HG03103 (cell line): ENCODE data around the gene PDHB.

Source experiments
- ATAC-seq: cut with Tn5 transposase; IDR thresholded peaks from one replicate; pipeline ENCODE4 v1.9.1; 2021; ENCODE audit warnings: low read depth; ENCODE audit not compliant: unreplicated experiment

Gene PDHB

DNA sequence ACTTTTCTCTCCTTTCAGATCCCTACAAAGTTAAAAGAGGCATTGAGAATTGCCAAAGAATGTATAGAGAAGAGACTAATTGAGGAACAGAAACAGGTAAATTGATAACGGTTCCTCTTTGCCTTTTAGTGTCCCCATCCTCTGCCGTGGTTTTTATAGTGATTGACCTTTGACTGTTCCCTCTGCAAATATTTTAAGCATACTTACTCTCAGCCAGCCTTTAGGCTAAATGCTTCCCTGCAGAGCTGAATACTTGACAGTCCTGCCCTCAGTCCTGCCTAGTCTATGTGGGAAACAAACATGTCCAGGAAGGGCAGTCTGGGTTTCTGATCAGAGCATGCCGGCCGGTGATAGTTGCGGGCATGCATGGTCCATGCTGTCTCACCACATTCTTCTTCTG, 24.7 kb downstream of the PDHB start:
- ATAC-seq: no peak

DNA sequence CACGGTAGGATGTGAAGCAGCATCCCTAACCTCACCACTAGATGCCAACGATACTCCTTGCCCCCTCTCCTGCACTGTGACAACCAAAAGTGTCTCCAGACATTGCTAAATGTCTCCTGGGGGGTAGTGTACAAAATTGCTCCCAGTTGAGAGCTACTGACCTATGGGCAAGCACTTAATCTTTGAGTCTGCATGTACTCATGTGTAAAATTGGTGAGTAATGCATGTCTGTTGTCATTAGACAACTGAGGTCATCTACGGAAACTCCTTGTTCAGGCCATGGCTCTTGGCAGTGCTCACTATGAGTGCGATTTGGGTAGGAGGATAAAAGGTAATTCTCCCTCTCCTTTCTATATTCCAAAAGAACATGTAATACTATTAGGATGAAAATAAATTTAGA, 29.2 kb downstream of the PDHB start:
- no peak for ATAC-seq

- no peak for ATAC-seq
These were observed 30.0 kb downstream of the PDHB start for GRCh38 chr3:58403513-58404109.

DNA sequence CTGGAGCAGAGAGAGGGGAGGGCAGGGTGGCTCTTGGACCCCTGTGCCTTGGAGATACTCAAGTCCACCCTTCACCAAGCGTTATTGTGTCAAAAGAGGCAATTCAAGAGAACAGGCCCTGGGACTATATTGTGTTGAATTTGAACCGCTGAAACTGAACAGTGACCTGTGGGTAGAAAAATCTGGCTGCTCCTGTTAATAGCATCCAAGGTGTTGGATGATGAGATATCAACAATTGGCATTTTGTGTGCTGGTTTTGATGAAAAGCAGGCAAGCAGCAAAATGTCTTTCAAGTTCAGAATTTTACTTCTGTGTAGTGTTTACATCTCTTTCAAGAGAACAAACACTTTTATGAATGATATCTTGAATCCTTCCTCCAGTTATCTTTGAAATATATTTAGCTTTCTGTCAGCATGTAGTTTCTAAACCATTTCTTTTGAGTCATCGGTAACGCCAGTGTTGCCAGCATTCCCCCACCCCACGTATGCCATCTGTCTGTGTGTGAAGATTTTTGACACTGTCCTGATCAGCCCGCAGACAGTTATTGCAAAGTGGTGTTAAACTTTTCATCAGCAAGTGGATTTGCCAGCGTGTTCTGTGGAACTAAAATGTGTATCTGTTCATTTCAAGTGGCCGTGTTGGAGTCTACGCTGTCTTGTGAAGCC, 34.8 kb downstream of the PDHB start:
- no peak for ATAC-seq

GRCh38 chr3:58394339-58394738, 39.3 kb downstream of the PDHB start:
- ATAC-seq: no peak

GRCh38 chr3:58392181-58392580, 41.5 kb downstream of the PDHB start:
- no peak for ATAC-seq

GRCh38 chr3:58391156-58391865, 42.3 kb downstream of the PDHB start:
- ATAC-seq: no peak

- ATAC-seq: no peak
These were observed 45.0 kb downstream of the PDHB start for GRCh38 chr3:58388550-58389091.

GRCh38 chr3:58387650-58388546, 45.7 kb downstream of the PDHB start:
- ATAC-seq: no peak

DNA sequence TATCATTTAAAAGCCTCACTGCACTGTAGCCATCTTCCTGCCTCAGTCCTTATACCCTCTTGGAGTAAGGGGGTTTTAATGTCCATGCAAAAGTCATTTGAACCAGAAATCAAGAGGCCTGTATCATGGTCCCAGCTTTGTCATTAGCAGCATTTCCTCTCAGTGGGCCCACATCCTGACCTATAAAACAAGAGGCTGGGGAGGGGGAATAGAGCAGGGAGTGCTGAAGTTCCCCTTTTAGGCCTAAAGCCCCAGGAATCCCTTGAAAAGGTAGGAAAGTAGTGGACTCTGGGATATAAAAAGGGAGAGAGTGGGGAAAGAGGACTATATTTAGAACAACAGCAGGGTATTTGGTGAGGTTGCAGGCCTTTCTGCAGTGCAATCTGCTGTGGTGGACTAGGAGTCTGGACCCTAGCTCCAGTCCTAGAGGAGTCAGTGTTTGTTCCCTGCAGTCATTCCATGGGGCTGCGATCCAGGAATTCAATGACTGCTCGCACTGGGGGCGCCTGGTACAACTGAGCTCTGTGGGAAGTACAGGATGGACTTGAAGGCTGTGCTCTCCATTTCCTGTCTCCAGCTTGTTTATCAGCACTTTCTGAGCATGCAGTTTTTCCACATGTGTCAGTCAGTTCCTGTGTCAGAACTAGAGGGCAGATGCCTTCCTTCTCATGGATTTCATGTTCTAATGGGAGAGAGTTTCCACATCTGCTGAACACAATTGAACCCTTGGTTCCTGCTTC, 46.8 kb downstream of the PDHB start:
- ATAC-seq: no peak

- ATAC-seq: no peak
These were observed 49.1 kb downstream of the PDHB start for GRCh38 chr3:58384381-58385090.

GRCh38 chr3:58383904-58384303, 49.7 kb downstream of the PDHB start:
- no peak for ATAC-seq

DNA sequence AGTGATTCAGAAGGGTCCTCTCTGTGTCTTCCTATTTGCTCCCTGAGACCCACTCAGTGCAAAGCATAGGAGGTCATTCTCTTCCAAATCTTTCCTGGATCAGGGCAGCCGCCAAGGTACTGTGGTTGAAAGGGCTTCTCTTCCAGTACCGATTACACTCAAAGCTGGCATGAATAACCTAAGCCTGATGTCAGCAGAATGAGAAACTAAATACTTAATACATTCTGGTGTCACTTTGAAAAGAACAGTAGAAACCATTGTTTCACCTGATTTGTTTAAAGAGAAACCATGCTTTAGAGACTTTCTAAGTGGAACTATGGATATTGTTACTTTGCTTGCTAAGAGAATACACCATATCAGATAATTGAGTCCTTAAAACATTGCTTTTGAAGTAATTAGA, 50.2 kb downstream of the PDHB start:
- ATAC-seq: no peak

GRCh38 chr3:58379351-58380073, 54.1 kb downstream of the PDHB start:
- ATAC-seq: no peak

DNA sequence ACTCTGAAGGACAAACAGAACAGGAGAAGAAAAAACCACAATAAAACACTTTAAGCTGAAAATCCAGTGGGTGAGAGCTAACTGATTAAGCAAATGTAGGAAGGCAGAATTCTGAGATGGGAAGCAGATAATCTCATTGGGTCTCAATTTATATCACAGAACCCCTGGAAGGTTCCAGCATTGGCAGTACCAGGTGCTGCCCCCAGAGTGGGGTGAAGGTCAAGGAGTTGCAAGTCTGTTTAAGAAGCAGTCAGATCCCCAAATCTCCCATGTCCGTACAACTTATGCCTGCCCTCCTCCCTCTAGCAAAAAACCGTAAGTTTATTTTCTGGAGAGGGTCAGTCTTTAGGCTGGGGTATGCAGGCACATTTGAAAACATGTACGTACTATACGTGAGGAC, 55.9 kb downstream of the PDHB start:
- ATAC-seq: no peak
